HL-60 (cell line): ENCODE data around the gene GPR62.

Source experiments
- DNase-seq, 2 experiments: peaks; one replicate each; pipeline ENCODE4 v3.0.0-alpha.2; 2010 to 2020; ENCODE audit warnings: low read depth in 1 of 2, low spot score in 1 of 2
- H3K27ac ChIP-seq: fragments of 250-450 bp; sonication (Bioruptor Pico); replicated peaks from 2 replicates; pipeline ENCODE4 v1.5.1; 2020; ENCODE audit warnings: mild to moderate bottlenecking, moderate library complexity
- H3K27me3 ChIP-seq: fragments of 250-450 bp; sonication (Bioruptor Pico); 2 replicates; pipeline ENCODE4 v1.5.1; 2021; ENCODE audit warnings: mild to moderate bottlenecking, moderate library complexity; ENCODE audit not compliant: insufficient read depth, poor library complexity, severe bottlenecking
- H3K4me3 ChIP-seq: replicated peaks from 2 replicates; pipeline ENCODE4 v1.5.1; 2011; ENCODE audit warnings: mild to moderate bottlenecking, control low read depth, low read length; ENCODE audit not compliant: insufficient read depth
- GABPA ChIP-seq: IDR thresholded peaks from 2 replicates; pipeline ENCODE4 v1.6.1; 2012; ENCODE audit warnings: low read depth
- POLR2AphosphoS5 ChIP-seq: IDR thresholded peaks from 2 replicates; pipeline ENCODE4 v1.6.1; 2012; ENCODE audit warnings: low read depth
- SPI1 ChIP-seq: IDR thresholded peaks from 2 replicates; pipeline ENCODE4 v1.6.1; 2012; ENCODE audit warnings: low read depth, mild to moderate bottlenecking, borderline replicate concordance
- TF ChIP-seq, protein P1 (sequence below): IDR thresholded peaks from 2 replicates; pipeline ENCODE4 v1.6.1; 2012; ENCODE audit warnings: low read depth; ENCODE audit not compliant: insufficient replicate concordance
- TF ChIP-seq, protein P2 (sequence below): IDR thresholded peaks from one replicate; pipeline ENCODE4 v1.5.1; 2011; ENCODE audit warnings: low read length, control low read depth, inconsistent platforms; ENCODE audit not compliant: insufficient read depth

GPR62 gene

DNA sequence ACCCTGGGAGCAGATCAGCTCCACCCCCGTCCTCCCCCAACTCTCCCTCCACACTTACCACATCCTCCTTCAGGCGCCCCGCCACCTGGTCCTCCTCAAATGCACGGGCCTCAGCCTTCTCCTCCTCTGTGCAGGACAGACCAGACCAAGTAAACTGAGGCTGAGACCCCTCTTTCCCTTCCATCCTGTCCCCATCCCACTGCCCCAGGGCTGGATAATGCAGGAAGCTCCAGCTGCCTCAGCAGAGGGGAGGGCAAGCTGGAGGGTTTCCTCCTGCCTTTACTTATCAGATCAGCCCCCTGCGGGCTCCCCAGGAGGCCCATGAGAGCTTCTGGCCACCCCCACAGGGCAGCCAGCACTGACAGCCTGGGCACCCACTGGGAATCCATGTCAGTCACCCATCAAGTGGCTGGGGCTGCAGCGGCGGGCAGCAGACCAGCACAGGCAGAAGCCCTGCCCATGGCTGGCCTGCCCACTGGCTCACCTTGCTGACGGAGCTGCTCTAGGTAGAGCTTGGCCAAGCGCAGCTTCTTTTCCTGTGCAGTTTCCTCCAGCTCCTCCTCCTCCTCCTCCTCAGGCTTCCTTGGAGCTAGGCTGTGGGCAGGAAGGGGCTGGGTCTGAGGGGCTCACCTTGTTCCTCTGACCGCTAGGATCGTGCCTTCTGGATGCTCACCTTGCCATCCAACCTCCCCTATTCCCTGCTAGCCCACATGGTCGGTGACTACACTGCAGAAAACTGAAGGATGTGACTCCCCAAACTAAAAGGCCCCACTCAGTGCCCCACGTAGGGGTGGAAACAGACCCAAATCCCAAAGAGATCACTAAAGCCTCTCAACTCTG lies 17.4 kb upstream of the GPR62 start:
- no peak for DNase-seq
- no peak overlapping the region for H3K27ac ChIP-seq
- no peak overlapping the region for H3K4me3 ChIP-seq
- TF ChIP-seq SPI1 (no peak), GABPA (no peak), POLR2AphosphoS5 (no peak)
- TF ChIP-seq, protein P1, sequence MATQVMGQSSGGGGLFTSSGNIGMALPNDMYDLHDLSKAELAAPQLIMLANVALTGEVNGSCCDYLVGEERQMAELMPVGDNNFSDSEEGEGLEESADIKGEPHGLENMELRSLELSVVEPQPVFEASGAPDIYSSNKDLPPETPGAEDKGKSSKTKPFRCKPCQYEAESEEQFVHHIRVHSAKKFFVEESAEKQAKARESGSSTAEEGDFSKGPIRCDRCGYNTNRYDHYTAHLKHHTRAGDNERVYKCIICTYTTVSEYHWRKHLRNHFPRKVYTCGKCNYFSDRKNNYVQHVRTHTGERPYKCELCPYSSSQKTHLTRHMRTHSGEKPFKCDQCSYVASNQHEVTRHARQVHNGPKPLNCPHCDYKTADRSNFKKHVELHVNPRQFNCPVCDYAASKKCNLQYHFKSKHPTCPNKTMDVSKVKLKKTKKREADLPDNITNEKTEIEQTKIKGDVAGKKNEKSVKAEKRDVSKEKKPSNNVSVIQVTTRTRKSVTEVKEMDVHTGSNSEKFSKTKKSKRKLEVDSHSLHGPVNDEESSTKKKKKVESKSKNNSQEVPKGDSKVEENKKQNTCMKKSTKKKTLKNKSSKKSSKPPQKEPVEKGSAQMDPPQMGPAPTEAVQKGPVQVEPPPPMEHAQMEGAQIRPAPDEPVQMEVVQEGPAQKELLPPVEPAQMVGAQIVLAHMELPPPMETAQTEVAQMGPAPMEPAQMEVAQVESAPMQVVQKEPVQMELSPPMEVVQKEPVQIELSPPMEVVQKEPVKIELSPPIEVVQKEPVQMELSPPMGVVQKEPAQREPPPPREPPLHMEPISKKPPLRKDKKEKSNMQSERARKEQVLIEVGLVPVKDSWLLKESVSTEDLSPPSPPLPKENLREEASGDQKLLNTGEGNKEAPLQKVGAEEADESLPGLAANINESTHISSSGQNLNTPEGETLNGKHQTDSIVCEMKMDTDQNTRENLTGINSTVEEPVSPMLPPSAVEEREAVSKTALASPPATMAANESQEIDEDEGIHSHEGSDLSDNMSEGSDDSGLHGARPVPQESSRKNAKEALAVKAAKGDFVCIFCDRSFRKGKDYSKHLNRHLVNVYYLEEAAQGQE = no peak
- TF ChIP-seq, protein P2, sequence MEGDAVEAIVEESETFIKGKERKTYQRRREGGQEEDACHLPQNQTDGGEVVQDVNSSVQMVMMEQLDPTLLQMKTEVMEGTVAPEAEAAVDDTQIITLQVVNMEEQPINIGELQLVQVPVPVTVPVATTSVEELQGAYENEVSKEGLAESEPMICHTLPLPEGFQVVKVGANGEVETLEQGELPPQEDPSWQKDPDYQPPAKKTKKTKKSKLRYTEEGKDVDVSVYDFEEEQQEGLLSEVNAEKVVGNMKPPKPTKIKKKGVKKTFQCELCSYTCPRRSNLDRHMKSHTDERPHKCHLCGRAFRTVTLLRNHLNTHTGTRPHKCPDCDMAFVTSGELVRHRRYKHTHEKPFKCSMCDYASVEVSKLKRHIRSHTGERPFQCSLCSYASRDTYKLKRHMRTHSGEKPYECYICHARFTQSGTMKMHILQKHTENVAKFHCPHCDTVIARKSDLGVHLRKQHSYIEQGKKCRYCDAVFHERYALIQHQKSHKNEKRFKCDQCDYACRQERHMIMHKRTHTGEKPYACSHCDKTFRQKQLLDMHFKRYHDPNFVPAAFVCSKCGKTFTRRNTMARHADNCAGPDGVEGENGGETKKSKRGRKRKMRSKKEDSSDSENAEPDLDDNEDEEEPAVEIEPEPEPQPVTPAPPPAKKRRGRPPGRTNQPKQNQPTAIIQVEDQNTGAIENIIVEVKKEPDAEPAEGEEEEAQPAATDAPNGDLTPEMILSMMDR = no peak
- no peaks in the 10 kb centered on the region for H3K27me3 ChIP-seq

DNA sequence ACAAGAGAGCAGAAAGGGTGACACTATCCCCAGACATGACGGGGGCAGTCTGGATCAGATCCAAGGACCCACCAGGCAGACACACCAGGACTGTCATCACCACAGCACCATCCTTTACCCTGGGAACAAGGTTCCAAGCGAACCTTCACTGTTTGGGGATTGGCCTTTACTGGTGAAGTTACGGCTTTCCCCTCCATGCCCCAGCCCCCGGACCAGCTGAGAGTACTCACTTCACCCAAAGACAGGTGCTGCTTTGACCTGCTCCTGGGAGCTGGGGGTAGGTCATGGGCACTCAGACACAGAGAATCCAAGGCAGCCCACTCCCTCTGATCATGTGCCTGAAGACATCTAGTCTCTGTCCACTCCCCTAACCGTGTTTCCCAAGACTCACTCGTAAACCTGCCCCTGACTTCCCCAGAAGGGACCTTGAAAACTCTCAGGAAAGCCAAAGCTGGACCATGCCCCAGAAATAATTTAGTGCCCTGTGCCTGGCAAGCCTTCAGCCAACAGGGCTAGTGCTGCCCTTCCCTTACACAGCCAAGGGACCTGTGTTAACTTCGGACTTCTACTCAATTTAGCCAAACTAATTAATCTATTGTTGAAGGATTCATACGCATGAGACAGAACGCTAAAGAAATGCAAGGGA lies 16.3 kb upstream of the GPR62 start:
- Histone ChIP-seq H3K4me3 (no peak overlapping the region), H3K27me3 (no peaks in the 10 kb centered on the region), H3K27ac (no peak overlapping the region)
- TF ChIP-seq GABPA (no peak), SPI1 (no peak), POLR2AphosphoS5 (no peak)
- TF ChIP-seq, protein P1 = no peak
- TF ChIP-seq, protein P2 = no peak
- DNase-seq = no peak

DNA sequence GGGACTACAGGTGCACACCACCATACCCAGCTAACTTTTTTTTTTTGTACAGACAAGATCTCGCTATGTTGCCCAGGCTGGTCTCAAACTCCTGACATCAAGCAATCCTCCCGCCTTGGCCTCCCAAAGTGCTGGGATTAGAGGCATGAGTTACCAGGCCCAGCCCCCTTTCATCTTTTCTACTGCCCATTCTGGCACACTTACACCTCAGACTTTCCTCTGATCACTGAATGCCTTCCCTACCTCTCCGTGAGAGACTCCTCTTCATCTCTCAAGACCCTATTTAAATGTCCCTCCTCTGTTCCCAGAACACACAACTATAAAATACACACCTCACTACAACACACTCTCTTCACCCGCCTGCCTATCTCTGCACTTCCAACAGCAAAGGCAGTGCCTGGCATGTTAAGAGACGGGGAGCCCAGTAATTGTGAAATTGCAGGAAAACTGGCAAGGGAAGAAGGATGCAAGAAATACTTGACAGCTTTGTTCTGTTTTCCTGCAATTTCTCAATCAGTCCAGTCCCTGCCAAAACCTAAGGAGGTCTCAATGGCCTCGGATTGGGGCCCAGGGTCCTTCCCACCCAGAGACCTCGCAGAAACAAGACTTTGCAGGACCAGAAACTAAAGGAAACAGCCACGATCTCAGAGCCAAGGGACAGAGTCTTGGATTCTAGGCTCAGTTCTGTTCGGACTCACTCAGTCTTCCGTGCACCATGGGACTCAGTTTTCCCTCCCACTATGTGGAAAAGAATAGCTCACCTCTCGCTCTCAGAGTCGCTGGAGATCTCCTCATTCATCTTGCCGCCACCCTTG lies 14.3 kb upstream of the GPR62 start:
- H3K27ac ChIP-seq = peak overlapping the region; percentile 57
- H3K27me3 ChIP-seq = no peaks in the 10 kb centered on the region
- TF ChIP-seq SPI1 (no peak), POLR2AphosphoS5 (no peak), GABPA (no peak)
- TF ChIP-seq, protein P1 = no peak
- TF ChIP-seq, protein P2 = no peak
- peak overlapping the region; percentile 97 for H3K4me3 ChIP-seq
- no peak for DNase-seq
